Measurements from ENCODE around the gene ANKDD1B. TPM values are rescaled to one million over a fixed set of nuclear protein-coding genes. Genes with fewer than 3 reads are reported as not detected.

ANKDD1B gene
- total and polyA plus RNA-seq, 9 of the 15 experiments (the other 6 are each of a cell fraction or from before 2014, with no cell fraction given), result 0.04 to 0.29 (median 0.18) TPM; not detected in 1

GRCh38 chr5:75566710-75567309 is 44.4 kb upstream of the ANKDD1B start (continued):
- TF ChIP-seq ESRRB (CRISPR knock-in tag; IDR thresholded peaks at IDR 0.05; ENCODE audit: borderline replicate concordance), result no peak
- TF ChIP-seq POLR2H (tag; IDR thresholded peaks at IDR 0.05; ENCODE audit: low read depth), result peak; percentile 27; the same call in 1 of the 2 replicates
- TF ChIP-seq, protein P1, sequence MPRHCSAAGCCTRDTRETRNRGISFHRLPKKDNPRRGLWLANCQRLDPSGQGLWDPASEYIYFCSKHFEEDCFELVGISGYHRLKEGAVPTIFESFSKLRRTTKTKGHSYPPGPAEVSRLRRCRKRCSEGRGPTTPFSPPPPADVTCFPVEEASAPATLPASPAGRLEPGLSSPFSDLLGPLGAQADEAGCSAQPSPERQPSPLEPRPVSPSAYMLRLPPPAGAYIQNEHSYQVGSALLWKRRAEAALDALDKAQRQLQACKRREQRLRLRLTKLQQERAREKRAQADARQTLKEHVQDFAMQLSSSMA (CRISPR knock-in tag; IDR thresholded peaks at IDR 0.05), result no peak
- TF ChIP-seq ZNF398 (CRISPR knock-in tag; IDR thresholded peaks at IDR 0.05), result no peak
- no peak for TF ChIP-seq ZNF830 (CRISPR knock-in tag; IDR thresholded peaks at IDR 0.05)
- TF ChIP-seq TARDBP (IDR thresholded peaks at IDR 0.05), result no peak
- TF ChIP-seq HSF4 (CRISPR knock-in tag; IDR thresholded peaks at IDR 0.05; ENCODE audit: borderline replicate concordance), result no peak
- peak; percentile 2; the same call in 1 of the 2 replicates for TF ChIP-seq NR2C1 (IDR thresholded peaks at IDR 0.05)
- TF ChIP-seq NR2C1 (tag; IDR thresholded peaks at IDR 0.05), result 0 out of 2 replicates have a peak, but pooled peaks have one; percentile 36
- TF ChIP-seq ZBTB1 (CRISPR knock-in tag; IDR thresholded peaks at IDR 0.05; ENCODE audit: borderline replicate concordance, low read depth), result no peak
- TF ChIP-seq ZFPM2 (CRISPR knock-in tag; IDR thresholded peaks at IDR 0.05), result no peak
- TF ChIP-seq, protein P2, sequence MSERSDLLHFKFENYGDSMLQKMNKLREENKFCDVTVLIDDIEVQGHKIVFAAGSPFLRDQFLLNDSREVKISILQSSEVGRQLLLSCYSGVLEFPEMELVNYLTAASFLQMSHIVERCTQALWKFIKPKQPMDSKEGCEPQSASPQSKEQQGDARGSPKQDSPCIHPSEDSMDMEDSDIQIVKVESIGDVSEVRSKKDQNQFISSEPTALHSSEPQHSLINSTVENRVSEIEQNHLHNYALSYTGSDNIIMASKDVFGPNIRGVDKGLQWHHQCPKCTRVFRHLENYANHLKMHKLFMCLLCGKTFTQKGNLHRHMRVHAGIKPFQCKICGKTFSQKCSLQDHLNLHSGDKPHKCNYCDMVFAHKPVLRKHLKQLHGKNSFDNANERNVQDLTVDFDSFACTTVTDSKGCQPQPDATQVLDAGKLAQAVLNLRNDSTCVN (CRISPR knock-in tag; IDR thresholded peaks at IDR 0.05), result 0 out of 2 replicates have a peak, but pooled peaks have one; percentile 64
- TF ChIP-seq ZKSCAN3 (CRISPR knock-in tag; IDR thresholded peaks at IDR 0.05), result no peak
- TF ChIP-seq ZKSCAN1 (IDR thresholded peaks at IDR 0.05; ENCODE audit: low read depth, low read length), result no peak
- no peak for TF ChIP-seq PTRF (tag; IDR thresholded peaks at IDR 0.05)
- TF ChIP-seq RFX1 (IDR thresholded peaks at IDR 0.05), result no peak
- TF ChIP-seq CEBPB (tag; IDR thresholded peaks at IDR 0.05), result 0 out of 2 replicates have a peak, but pooled peaks have one; percentile 6
- TF ChIP-seq ZEB2 (IDR thresholded peaks at IDR 0.05), result peak; percentile 48; the same call in 1 of the 2 replicates
- TF ChIP-seq CHD1 (IDR thresholded peaks at IDR 0.05; ENCODE audit: low read length), result no peak
- TF ChIP-seq SRSF1 (IDR thresholded peaks at IDR 0.05; ENCODE audit: low read depth, low read length), result no peak
- TF ChIP-seq, protein P3, sequence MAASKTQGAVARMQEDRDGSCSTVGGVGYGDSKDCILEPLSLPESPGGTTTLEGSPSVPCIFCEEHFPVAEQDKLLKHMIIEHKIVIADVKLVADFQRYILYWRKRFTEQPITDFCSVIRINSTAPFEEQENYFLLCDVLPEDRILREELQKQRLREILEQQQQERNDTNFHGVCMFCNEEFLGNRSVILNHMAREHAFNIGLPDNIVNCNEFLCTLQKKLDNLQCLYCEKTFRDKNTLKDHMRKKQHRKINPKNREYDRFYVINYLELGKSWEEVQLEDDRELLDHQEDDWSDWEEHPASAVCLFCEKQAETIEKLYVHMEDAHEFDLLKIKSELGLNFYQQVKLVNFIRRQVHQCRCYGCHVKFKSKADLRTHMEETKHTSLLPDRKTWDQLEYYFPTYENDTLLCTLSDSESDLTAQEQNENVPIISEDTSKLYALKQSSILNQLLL (CRISPR knock-in tag; IDR thresholded peaks at IDR 0.05; ENCODE audit: borderline replicate concordance), result no peak
- no peak for TF ChIP-seq ARHGAP35 (IDR thresholded peaks at IDR 0.05; ENCODE audit: partially characterized antibody)
- no peak for TF ChIP-seq IFI16 (CRISPR knock-in tag; IDR thresholded peaks at IDR 0.05)
- TF ChIP-seq MCM2 (IDR thresholded peaks at IDR 0.05; ENCODE audit: low read depth), result no peak
- TF ChIP-seq ZFP1 (CRISPR knock-in tag; IDR thresholded peaks at IDR 0.05), result no peak
- no peak for TF ChIP-seq ZNF77 (CRISPR knock-in tag; IDR thresholded peaks at IDR 0.05)
- peak; percentile 63 for TF ChIP-seq ZNF316 (IDR thresholded peaks at IDR 0.05)
- TF ChIP-seq RBM17 (IDR thresholded peaks at IDR 0.05; ENCODE audit: borderline replicate concordance, low read depth, low read length), result no peak

All from K562 (cell line).